ENCODE results near the gene FAM210B.
"Not testable (repeated sequence)": the region's sequence is repeated elsewhere in the genome, so short reads cannot be mapped to it uniquely, and the experiment has no call there.

The FAM210B gene

DNA sequence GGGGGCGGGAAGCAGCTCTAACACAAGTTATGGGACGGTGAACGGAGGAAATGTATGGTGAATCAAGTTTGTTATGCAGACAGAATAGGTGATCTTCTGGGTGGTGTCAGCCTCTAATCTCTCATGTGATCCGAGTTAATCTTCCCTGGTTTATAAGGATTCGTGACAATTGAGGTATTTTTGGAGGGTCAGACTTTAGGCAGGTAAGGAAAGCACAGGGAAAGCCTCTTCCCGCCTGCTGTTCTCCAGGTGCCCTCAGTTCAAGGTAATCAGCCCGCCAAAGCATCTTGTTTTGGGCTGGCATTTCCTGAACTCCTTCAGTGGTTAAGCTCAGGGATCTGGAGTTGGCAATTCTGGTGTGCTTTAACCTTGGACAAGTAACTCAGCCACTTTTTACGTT is 34.9 kb downstream of the FAM210B start:
- DNase-seq = no peak

DNA sequence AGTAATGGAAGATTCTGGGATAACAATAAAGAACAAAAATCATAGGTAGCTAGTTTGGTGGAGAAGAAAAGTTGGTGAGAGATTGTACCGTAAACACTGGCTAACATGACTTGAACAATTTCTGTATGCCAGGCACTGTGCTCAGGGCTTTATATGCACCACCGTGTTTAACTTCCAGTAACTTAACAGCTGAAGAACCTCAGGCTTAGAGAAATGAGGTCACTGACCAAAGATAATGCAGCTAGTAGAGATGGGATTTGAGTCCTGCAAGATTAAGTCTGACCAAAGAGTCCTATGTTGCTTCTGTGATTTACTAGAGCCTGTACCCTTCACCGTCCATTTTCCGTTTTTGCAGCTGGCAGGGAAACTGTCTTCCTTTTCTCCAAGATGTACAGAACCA is 36.4 kb downstream of the FAM210B start:
- no peak for DNase-seq

DNA sequence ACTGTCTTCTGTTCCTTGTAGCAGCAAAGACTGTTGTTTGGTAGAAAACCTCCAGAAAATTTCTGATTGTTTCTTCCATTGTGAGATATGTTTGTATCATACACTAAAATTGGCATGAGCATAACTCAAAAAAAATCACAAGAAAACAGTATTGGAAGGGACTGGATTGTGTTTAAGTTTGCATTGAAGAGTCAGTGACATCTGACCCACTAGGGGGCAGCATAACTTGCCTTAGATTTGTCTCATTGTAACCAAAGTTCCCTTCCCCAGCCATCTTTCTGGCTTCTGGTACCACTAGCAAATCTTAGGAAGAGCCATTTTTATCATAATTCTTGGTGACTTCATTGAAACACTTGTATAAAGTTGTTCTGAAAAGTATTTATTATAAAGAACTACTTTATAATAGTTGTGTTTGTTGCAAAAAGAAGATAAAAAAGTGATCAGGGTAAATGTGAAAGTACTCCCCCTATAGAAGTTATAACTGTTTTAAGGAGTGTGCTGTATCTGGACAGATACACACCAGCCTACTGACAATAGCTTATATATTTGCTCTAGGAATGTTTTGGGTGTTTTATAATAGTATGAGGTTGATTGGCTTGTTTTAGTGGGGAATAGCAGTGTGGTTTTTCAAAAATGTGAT is 41.3 kb downstream of the FAM210B start:
- peak in 4 of 5 experiments; percentile 35 to 73 (median 48) for DNase-seq

DNA sequence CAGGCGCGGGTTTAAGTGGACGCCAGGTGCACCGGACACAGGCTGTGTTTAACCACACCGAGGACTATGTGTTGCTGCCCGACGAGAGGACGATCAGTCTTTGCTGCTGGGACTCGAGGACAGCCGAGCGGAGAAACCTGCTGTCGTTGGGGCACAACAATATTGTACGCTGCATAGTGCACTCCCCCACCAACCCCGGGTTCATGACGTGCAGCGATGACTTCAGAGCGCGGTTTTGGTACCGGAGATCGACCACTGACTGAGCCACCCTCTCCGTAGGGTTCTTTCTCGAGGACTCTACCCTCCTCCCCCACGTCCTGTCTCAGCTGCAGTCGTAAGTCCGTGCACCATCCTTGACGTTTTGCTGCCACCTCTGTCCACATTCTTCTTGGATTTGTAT is 44.7 kb downstream of the FAM210B start:
- DNase-seq = no peak

DNA sequence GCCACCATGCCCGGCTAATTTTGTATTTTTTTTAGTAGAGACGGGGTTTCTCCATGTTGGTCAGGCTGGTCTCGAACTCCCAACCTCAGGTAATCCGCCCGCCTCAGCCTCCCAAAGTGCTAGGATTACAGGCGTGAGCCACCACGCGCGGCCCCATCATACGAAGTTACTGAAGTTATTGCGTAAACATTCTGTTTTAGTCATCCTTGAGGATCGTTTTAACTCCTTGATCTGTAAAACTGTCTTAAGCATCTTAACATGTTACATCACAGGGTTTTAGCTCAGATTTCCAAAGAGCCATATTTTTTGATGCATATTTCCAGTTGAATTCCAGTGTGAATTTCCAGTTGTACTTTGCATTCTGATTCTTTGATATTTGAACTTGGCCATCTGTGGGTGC is 46.6 kb downstream of the FAM210B start:
- not testable (repeated sequence) for DNase-seq

DNA sequence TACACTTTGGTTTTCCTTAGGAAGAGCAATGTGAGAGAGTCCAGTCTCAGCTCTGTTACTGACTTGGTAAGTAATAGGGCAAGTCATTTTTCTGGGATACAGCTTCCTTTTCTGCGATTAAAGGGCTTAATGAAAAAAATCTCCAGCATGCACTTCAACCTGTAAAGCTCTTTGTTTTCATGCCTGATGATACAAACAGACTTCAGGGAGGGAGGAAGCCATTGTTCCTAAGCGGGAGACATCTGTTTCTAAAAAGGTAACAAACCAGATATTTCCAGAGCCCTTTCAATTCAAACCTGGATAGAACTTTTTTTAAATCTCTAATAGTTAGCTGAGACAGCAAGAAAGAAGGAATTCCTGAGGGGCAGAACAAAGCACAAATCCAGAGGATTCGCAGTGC is 48.1 kb downstream of the FAM210B start:
- no peak for DNase-seq

DNA sequence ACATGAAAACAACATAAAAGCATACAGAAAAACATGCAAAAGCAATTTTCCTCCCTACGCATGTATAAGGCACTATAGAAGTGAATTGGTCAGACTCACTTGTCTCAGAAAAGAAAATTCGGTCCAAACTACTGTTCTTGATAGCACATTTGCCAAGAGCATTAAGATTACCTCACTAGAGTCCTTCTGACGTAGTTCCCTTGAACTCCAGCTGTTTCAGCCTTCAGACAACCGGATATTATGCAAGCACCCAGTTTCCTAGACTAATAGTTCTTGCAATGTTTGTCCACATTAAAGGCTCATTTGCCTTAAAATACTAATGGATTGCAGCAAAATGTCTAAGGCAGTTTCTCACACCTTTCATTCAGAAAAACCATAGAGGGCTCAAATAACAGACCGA is 50.7 kb downstream of the FAM210B start:
- no peak for DNase-seq

DNA sequence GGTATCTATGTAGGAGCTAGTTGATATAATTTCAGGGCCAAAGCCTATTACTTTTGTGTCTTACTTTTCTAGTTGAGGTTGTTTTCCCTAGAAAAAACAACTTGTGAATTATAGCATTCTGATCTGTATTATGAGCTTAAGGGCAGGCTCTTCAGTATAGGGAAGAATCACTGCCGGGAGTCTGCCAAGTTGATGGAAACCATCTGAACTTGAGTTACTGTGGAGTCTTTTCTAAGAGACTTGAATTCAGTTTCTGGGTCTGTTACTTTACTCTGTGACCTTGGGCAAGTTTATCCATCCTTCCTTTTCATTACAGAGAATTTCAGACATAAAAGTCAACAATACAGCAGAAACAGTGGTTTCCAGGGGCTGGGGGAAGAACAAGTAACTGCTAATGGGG is 51.2 kb downstream of the FAM210B start:
- no peak for DNase-seq

DNA sequence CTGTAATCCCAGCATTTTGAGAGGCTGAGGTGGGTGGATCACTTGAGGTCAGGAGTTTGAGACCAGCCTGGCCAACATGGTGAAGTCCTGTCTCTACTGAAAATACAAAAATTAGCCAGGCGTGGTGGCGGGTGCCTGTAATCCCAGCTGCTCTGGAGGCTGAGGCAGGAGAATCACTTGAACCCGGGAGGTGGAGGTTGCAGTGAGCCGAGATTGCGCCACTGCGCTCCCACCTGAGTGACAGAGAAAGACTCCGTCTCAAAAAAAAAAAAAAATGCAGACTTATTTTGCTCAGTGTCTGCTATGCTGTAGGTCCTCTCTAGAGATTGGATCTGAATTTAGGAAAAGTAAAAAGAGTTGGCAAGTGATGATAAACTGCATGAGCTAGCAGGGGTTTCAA is 52.5 kb downstream of the FAM210B start:
- DNase-seq = not testable (repeated sequence)

DNA sequence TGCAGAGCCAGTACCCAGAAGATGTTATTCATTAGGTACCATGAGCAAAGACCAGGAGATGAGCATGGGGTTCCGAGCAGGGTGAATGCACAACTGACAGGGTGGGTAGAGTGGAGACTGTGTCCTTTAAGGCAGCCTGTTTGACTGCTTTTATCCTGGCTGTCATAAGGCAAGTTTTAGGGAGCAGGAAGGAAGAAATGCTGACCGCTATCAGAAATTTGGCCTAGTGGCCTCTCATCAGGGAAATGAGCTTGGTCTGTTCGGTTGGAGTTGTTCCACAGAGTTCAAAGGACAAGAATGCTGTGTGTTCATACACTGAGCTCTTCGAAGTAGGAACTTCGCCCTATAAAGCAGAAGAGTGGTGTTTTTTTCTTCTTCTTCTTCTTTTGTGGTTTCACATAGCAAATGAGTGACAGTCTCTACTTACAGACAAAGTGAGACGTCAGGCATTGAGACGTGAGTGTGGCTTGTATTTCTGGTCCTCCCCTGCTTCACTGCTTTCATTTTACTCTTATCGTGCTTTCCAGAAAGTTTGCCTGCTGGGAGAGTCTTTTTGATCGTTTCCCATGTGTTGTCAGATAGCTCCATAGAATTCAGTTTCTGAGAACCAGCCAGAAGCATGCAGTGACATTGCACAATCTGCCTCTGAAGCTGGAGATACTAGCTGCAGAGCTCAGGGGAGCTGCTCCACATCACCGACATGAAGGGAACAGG is 53.1 kb downstream of the FAM210B start, which contains the start of gene CASS4:
CASS4 (plus strand) TSS at position 502 of the 714 bp plus-strand sequence; CDS start at position 701, 199 bp downstream.
- DNase-seq = peak in 3 of 5 experiments; percentile 14 to 82 (median 60)

DNA sequence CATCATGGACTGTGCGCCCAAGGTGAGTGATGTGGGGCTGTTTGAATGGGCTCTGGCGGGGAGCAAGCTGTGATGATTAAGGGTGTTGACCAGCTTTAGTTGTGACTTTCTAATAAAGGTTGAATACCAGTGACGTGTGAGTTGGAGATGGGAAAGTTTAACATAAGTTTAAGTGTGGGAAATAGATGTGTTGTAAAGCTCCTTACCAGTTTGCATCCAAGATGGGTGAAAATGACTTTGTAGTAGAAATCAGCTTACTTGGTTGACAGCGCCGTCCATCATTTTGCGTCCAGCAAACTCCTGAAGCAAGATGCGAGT is 53.7 kb downstream of the FAM210B start:
- DNase-seq = peak in 1 of 5 experiments; percentile 26

DNA sequence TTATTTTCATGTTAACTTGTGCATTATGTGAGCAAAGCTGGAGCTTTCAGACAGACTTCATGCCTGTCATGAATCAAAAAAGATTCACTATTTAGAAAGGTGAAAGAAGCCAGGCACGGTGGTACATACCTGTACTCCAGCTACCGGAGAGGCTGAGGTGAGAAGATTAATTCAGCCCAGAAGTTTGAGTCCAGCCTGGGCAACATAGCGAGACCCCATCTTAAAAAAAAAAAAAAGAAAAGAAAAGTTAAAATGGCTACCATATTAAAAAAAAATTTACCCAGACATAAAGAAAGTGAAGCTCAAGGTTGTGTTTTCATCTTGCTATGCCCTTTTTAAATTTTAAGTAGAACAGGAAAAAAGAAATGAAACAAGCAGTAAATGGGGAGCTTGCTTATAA is 54.2 kb downstream of the FAM210B start:
- no peak for DNase-seq

DNA sequence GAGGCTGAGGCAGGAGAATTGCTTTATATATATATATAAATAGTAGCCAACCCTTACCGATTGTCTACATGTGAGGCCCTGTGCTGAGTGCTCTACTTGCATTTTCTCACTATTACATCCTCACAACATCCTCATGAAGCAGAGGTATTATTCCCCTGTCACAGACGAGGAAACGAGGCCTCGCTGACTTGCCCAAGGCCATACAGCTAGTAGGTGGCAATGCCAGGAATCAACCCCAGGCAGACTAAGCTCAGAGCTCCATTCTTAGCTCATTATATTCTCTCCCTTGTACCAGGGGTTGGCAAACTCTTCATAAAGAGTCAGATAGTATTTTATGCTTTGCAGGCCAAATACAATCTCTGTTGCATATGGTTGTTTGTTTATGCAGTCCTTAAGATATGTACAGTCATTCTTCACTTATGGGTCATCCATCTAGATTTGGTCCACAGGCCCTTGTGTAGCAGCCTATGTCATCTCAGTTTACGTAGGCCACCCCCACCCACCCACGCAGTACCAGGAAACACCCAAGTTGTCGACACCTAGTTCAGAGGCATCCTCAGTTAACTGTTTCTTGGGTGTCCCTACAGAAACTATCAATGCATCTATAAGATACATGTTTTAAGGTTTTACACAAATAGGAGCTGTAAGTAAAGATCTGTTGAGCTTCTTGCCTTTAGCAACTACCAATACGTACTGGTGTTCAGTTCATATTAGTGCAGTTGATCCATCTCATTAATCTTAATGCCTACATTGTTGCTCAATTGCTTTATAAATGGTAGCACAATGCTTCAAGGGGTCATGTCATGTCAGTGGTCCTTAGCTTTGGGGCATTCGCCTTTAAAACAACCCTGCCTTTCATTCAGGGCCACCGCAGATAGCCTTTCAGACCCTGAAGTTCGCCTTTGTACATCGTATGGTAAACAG is 56.3 kb downstream of the FAM210B start:
- DNase-seq = peak in 3 of 5 experiments; percentile 25 to 67 (median 54)

DNA sequence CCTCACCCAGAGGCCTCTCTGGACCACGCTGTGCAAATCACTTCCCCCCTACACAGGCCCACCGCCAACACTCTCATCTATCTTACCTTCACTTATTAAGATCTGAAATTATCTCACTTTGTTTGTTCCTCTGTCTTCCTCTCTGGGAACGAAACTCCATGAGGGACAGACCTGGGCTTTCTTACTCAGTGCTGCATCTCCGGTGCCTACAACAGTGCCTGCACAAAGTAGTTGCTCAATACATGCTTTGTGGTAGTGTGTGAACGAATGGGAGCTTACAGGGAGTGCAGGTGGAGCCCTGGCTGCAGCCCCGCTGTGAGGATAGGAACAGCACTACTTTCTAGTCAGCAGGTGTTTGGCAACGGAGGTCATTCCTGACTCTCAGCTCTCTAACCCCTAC is 58.6 kb downstream of the FAM210B start:
- DNase-seq = no peak

DNA sequence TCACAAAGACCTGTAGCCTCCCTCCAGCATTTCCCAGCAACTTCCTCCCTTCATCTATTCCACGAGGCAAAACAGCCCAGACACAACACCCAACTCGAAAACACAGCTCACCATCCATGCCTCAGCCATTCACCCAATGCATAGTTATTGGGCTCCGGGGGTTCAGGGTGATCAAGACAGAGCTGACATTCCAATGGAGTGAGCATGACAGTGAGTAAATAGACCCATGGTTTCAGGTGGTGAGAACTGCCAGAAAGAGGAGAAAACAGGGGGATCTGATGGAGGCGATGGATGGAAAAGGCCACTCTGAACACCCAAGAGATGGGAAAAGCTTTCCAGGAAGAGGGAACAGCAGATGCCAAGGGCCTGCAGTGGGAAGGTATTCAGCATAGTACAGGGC is 59.1 kb downstream of the FAM210B start:
- no peak for DNase-seq

Measured in T-helper 2 cell (primary cell).